ENCODE measurements around the gene SCGN.

SCGN gene

GRCh38 chr6:25649611-25650010 lies 2.4 kb upstream of the SCGN start:
- Mint-ChIP-seq H3K36me3 (ENCODE audit: low read depth) (no peaks in the 10 kb centered on the region), H3K4me3 (no peak overlapping the region)
- intact Hi-C loops (cut with micrococcal nuclease) = no loop called here

GRCh38 chr6:25655723-25656122 lies 3.7 kb downstream of the SCGN start:
- H3K4me3 Mint-ChIP-seq = no peak overlapping the region
- no peaks in the 10 kb centered on the region for H3K4me1 Mint-ChIP-seq (ENCODE audit: low read depth)
- intact Hi-C loops (cut with micrococcal nuclease) = no loop called here
- no peak overlapping the region for H3K27ac Mint-ChIP-seq
- H3K36me3 Mint-ChIP-seq (ENCODE audit: low read depth) = no peaks in the 10 kb centered on the region
- no peaks in the 10 kb centered on the region for H3K9me3 Mint-ChIP-seq
- H3K27me3 Mint-ChIP-seq = peaks cover 30% of the 10 kb centered on the region

More at GRCh38 chr6:25649611-25650010, 2.4 kb upstream of the SCGN start:
- Mint-ChIP-seq H3K9me3 (no peaks in the 10 kb centered on the region), H3K27ac (no peak overlapping the region), H3K4me1 (ENCODE audit: low read depth) (no peaks in the 10 kb centered on the region), H3K27me3 (peaks cover 48% of the 10 kb centered on the region)

GRCh38 chr6:25659633-25660368 lies 7.8 kb downstream of the SCGN start:
- Mint-ChIP-seq H3K4me3 (no peak overlapping the region), H3K9me3 (no peaks in the 10 kb centered on the region), H3K36me3 (ENCODE audit: low read depth) (no peaks in the 10 kb centered on the region), H3K27me3 (peaks cover 6% of the 10 kb centered on the region), H3K4me1 (ENCODE audit: low read depth) (no peaks in the 10 kb centered on the region), H3K27ac (no peak overlapping the region)
- intact Hi-C loops (cut with micrococcal nuclease) = no loop called here

GRCh38 chr6:25660512-25660911 lies 8.5 kb downstream of the SCGN start:
- no peak overlapping the region for H3K27ac Mint-ChIP-seq
- no peaks in the 10 kb centered on the region for H3K9me3 Mint-ChIP-seq
- no peaks in the 10 kb centered on the region for H3K36me3 Mint-ChIP-seq (ENCODE audit: low read depth)
- intact Hi-C loops (cut with micrococcal nuclease) = no loop called here
- no peak overlapping the region for H3K4me3 Mint-ChIP-seq
- H3K4me1 Mint-ChIP-seq (ENCODE audit: low read depth) = no peaks in the 10 kb centered on the region
- H3K27me3 Mint-ChIP-seq = peaks cover 9% of the 10 kb centered on the region

- Mint-ChIP-seq H3K27ac (no peak overlapping the region), H3K27me3 (peaks cover 9% of the 10 kb centered on the region), H3K9me3 (no peaks in the 10 kb centered on the region), H3K4me1 (ENCODE audit: low read depth) (no peaks in the 10 kb centered on the region), H3K36me3 (ENCODE audit: low read depth) (no peaks in the 10 kb centered on the region), H3K4me3 (no peak overlapping the region)
- intact Hi-C loops (cut with micrococcal nuclease) = no loop called here
These were observed 9.2 kb downstream of the SCGN start for GRCh38 chr6:25661129-25661779.

- Mint-ChIP-seq H3K27me3 (peaks cover 11% of the 10 kb centered on the region), H3K4me3 (no peak overlapping the region), H3K4me1 (ENCODE audit: low read depth) (no peaks in the 10 kb centered on the region), H3K27ac (no peak overlapping the region), H3K9me3 (no peaks in the 10 kb centered on the region), H3K36me3 (ENCODE audit: low read depth) (no peaks in the 10 kb centered on the region)
- intact Hi-C loops (cut with micrococcal nuclease) = no loop called here
These were observed 13.4 kb downstream of the SCGN start for GRCh38 chr6:25665455-25665854.

GRCh38 chr6:25669413-25669812 lies 17.4 kb downstream of the SCGN start:
- intact Hi-C loops (cut with micrococcal nuclease) = no loop called here
- Mint-ChIP-seq H3K9me3 (no peaks in the 10 kb centered on the region), H3K27me3 (peaks cover 13% of the 10 kb centered on the region)

GRCh38 chr6:25670208-25670607 lies 18.2 kb downstream of the SCGN start:
- Mint-ChIP-seq H3K4me1 (ENCODE audit: low read depth) (no peaks in the 10 kb centered on the region), H3K27ac (no peak overlapping the region), H3K9me3 (no peaks in the 10 kb centered on the region), H3K27me3 (peaks cover 10% of the 10 kb centered on the region), H3K36me3 (ENCODE audit: low read depth) (no peaks in the 10 kb centered on the region), H3K4me3 (no peak overlapping the region)
- intact Hi-C loops (cut with micrococcal nuclease) = no loop called here

More at GRCh38 chr6:25669413-25669812, 17.4 kb downstream of the SCGN start:
- H3K36me3 Mint-ChIP-seq (ENCODE audit: low read depth) = no peaks in the 10 kb centered on the region
- no peaks in the 10 kb centered on the region for H3K4me1 Mint-ChIP-seq (ENCODE audit: low read depth)
- no peak overlapping the region for H3K27ac Mint-ChIP-seq
- no peak overlapping the region for H3K4me3 Mint-ChIP-seq

- no peaks in the 10 kb centered on the region for H3K4me1 Mint-ChIP-seq (ENCODE audit: low read depth)
- H3K27me3 Mint-ChIP-seq = peaks cover 10% of the 10 kb centered on the region
- H3K36me3 Mint-ChIP-seq (ENCODE audit: low read depth) = no peaks in the 10 kb centered on the region
- H3K9me3 Mint-ChIP-seq = no peaks in the 10 kb centered on the region
- no peak overlapping the region for H3K4me3 Mint-ChIP-seq
- no peak overlapping the region for H3K27ac Mint-ChIP-seq
- intact Hi-C loops (cut with micrococcal nuclease) = no loop called here
These were observed 18.9 kb downstream of the SCGN start for GRCh38 chr6:25670793-25671513.

GRCh38 chr6:25671652-25672051 lies 19.6 kb downstream of the SCGN start:
- no peaks in the 10 kb centered on the region for H3K36me3 Mint-ChIP-seq (ENCODE audit: low read depth)
- no peaks in the 10 kb centered on the region for H3K9me3 Mint-ChIP-seq
- H3K27ac Mint-ChIP-seq = no peak overlapping the region
- peaks cover 10% of the 10 kb centered on the region for H3K27me3 Mint-ChIP-seq
- H3K4me1 Mint-ChIP-seq (ENCODE audit: low read depth) = no peaks in the 10 kb centered on the region
- intact Hi-C loops (cut with micrococcal nuclease) = no loop called here
- H3K4me3 Mint-ChIP-seq = no peak overlapping the region

GRCh38 chr6:25675167-25675566 lies 23.2 kb downstream of the SCGN start:
- Mint-ChIP-seq H3K27me3 (peaks cover 5% of the 10 kb centered on the region), H3K27ac (no peak overlapping the region), H3K9me3 (no peaks in the 10 kb centered on the region), H3K4me1 (ENCODE audit: low read depth) (no peaks in the 10 kb centered on the region), H3K36me3 (ENCODE audit: low read depth) (no peaks in the 10 kb centered on the region), H3K4me3 (no peak overlapping the region)
- intact Hi-C loops (cut with micrococcal nuclease) = no loop called here

GRCh38 chr6:25676775-25677174 lies 24.8 kb downstream of the SCGN start:
- Mint-ChIP-seq H3K36me3 (ENCODE audit: low read depth) (no peaks in the 10 kb centered on the region), H3K27me3 (peaks cover 5% of the 10 kb centered on the region), H3K27ac (no peak overlapping the region), H3K4me3 (no peak overlapping the region), H3K9me3 (no peaks in the 10 kb centered on the region), H3K4me1 (ENCODE audit: low read depth) (peaks cover under 1% of the 10 kb centered on the region)
- intact Hi-C loops (cut with micrococcal nuclease) = no loop called here

- no peak overlapping the region for H3K27ac Mint-ChIP-seq
- intact Hi-C loops (cut with micrococcal nuclease) = no loop called here
- peaks cover 11% of the 10 kb centered on the region for H3K4me1 Mint-ChIP-seq (ENCODE audit: low read depth)
- no peaks in the 10 kb centered on the region for H3K36me3 Mint-ChIP-seq (ENCODE audit: low read depth)
- no peaks in the 10 kb centered on the region for H3K27me3 Mint-ChIP-seq
- H3K4me3 Mint-ChIP-seq = no peak overlapping the region
- no peaks in the 10 kb centered on the region for H3K9me3 Mint-ChIP-seq
These were observed 29.8 kb downstream of the SCGN start for GRCh38 chr6:25681848-25682247.

GRCh38 chr6:25682324-25682723 lies 30.3 kb downstream of the SCGN start:
- Mint-ChIP-seq H3K36me3 (ENCODE audit: low read depth) (no peaks in the 10 kb centered on the region), H3K4me3 (no peak overlapping the region), H3K27me3 (no peaks in the 10 kb centered on the region), H3K27ac (no peak overlapping the region), H3K4me1 (ENCODE audit: low read depth) (peaks cover 11% of the 10 kb centered on the region), H3K9me3 (no peaks in the 10 kb centered on the region)
- intact Hi-C loops (cut with micrococcal nuclease) = no loop called here

Measured in dendritic cell treated with granulocyte-macrophage colony-stimulating factor and Interleukin-4, amounts not matched to agents 40 ng/mL and 50 ng/mL, for 4 days (primary cell).